ENCODE data around the gene SLC10A3.

The SLC10A3 gene

GRCh38 chrX:154483325-154483724 lies 7.1 kb downstream of the SLC10A3 start:
- DNase-seq (ENCODE audit: low read depth) = no peak

DNA sequence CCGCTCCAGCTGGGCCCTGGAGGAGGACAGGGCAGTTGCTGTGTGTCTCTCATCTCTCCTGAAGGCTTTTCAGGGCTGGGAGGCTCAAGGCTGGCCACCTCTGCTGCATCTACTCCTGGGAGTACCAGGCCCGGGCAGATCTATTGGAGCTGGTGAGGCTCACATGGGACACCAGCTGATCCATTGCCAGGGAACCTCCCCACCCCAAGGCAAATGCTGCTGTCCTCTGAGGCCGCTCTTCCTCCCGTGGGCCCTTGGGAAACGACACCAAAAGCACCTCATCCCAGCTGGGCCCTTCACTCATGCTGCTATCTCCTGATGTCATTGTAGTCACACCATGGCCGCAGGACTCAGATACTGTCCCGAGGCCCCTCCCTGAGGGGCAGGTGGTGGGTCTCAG lies 7.6 kb downstream of the SLC10A3 start:
- no peak for DNase-seq (ENCODE audit: low read depth)

DNA sequence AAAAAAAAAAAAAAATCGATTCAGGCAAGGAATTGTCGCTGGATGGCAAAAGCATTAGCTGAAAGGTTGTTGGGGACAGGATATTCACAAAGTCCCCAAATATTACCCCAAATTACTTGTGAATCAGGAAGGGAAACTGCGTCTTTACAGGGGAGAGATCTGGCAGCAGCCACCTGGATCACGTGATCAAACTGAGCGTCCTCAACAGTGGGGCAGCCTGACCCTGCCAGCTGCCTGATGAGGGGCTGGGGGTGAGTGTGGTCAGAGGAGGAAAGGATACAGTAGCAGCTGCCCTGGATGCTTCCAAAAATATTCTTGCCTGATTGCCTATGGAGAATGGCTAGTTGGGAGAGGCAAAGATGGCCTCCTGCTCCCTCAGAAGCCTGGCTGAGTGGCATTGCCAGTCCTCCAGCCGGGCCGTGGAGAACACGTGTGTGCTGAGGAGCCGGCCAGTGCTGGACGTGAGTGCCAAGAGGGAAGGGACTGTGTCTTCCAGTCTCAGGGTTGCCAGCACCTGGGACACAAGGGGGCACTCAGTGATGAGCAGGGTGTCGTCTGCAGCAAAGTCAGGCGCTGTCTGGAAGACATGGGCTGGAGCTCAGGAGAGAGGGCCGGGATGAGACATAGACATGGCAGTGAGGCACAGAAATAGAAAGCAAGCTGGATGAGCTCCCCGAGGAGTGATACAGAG lies 8.4 kb downstream of the SLC10A3 start:
- no peak for DNase-seq (ENCODE audit: low read depth)

- no peak for DNase-seq (ENCODE audit: low read depth)
Measured at GRCh38 chrX:154481195-154481594, 9.2 kb downstream of the SLC10A3 start.

GRCh38 chrX:154478728-154479622 lies 11.5 kb downstream of the SLC10A3 start, which contains the start of gene LAGE3:
TSS of gene LAGE3 (minus strand) at chrX:154479281. CDS start at chrX:154478915, 366 bp downstream.
- peak; percentile 75 for DNase-seq (ENCODE audit: low read depth)

GRCh38 chrX:154477891-154478477 lies 12.4 kb downstream of the SLC10A3 start:
- no peak for DNase-seq (ENCODE audit: low read depth)

GRCh38 chrX:154476821-154477220 lies 13.6 kb downstream of the SLC10A3 start:
- no peak for DNase-seq (ENCODE audit: low read depth)

GRCh38 chrX:154473683-154474082 lies 16.7 kb downstream of the SLC10A3 start:
- no peak for DNase-seq (ENCODE audit: low read depth)

- DNase-seq (ENCODE audit: low read depth) = no peak
Measured at GRCh38 chrX:154472685-154473632, 17.5 kb downstream of the SLC10A3 start.

GRCh38 chrX:154471839-154472684 lies 18.4 kb downstream of the SLC10A3 start:
- no peak for DNase-seq (ENCODE audit: low read depth)

- no peak for DNase-seq (ENCODE audit: low read depth)
Measured at GRCh38 chrX:154470914-154471568, 19.4 kb downstream of the SLC10A3 start.

DNA sequence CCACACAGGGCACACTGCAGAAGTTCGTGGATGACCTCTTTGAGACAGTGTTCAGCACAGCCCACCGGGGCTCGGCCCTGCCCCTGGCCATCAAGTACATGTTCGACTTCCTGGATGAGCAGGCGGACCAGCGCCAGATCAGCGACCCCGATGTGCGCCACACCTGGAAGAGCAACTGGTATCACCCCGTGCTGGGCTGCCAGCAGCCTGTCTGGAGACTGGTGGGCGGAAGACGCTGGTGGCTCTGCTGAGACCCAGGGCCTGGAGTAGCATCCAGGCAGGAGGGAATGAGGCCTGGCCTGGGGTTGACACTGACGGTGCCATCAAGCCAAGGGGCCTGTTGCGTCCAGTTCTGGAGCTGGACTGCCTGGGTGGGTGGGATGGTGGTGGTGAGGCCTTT lies 20.0 kb downstream of the SLC10A3 start:
- no peak for DNase-seq (ENCODE audit: low read depth)

GRCh38 chrX:154469880-154470279 lies 20.5 kb downstream of the SLC10A3 start:
- DNase-seq (ENCODE audit: low read depth) = no peak

DNA sequence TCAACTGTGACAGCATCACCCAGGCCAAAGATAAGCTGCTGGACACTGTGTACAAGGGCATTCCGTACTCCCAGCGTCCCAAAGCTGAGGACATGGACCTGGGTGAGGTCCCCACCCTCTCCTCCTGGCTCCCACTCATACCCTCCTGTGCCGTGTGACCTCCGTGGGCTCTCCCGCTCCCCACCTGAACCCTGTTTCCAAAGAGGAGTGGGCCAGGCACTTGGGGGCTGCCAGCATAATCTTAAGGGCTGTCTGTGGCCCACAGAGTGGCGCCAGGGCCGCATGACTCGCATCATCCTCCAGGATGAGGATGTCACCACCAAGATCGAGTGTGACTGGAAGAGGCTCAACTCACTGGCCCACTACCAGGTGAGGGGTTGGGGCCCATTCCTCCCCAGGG lies 21.3 kb downstream of the SLC10A3 start:
- DNase-seq (ENCODE audit: low read depth) = no peak

DNA sequence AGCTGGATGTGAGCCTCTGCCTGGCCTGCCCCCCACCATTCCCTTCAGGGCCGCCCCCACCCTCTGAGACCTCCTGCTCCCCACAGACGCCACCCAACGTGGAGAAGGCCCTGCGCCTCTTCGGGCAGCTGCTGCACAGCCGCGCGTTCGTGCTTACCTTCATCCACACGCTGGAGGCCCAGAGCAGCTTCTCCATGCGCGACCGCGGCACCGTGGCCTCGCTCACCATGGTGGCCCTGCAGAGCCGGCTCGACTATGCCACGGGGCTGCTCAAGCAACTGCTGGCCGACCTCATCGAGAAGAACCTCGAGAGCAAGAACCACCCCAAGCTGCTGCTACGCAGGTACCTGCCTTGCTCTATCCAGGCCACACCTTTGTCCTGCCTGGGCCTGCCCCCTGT lies 22.2 kb downstream of the SLC10A3 start:
- DNase-seq (ENCODE audit: low read depth) = no peak

DNA sequence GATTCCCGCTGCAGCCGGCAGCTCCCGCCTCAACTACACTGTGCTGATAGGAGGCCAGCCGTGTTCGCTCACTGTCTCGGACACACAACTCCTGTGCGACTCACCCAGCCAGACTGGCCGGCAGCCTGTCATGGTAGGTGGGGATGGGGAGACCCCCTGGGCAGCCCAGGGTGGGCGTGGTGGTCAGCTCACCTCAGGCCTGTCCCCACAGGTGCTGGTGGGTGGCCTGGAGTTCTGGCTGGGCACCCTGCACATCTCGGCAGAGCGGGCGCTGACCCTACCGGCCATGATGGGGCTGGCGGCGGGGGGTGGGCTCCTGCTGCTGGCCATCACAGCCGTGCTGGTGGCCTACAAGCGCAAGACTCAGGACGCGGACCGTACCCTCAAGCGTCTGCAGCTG lies 22.9 kb downstream of the SLC10A3 start:
- no peak for DNase-seq (ENCODE audit: low read depth)

DNA sequence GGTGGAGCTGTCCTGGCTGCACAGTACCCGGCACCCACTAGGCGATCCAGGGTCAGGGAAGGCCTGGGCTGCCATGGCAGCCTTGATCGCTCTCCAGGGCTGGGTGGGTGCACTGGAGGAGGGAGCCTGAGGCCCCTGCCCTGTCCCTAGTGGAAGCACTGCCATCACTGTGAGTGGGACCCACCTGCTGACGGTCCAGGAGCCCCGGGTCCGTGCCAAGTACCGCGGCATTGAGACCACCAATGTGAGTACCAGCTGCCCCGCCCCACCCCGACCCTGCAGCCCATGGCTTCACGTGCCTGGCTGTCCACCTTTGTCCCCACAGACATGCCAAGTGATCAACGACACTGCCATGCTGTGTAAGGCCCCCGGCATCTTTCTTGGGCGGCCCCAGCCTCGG lies 23.5 kb downstream of the SLC10A3 start:
- DNase-seq (ENCODE audit: low read depth) = no peak

DNA sequence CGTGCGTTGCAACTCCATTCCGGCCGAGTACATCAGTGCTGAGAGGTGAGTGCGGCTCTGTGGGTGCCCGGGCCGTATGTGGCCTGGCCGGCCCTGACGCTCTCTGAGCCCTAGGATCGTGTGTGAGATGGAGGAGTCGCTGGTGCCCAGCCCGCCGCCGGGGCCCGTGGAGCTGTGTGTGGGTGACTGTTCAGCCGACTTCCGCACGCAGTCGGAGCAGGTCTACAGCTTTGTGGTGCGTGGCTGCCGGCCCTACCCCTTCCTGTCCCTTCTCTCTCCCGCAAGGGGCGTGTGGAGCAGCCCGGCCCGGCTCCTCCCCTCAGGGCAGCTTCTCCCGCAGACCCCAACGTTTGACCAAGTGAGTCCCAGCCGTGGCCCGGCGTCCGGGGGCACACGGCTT lies 24.4 kb downstream of the SLC10A3 start:
- DNase-seq (ENCODE audit: low read depth) = no peak

DNA sequence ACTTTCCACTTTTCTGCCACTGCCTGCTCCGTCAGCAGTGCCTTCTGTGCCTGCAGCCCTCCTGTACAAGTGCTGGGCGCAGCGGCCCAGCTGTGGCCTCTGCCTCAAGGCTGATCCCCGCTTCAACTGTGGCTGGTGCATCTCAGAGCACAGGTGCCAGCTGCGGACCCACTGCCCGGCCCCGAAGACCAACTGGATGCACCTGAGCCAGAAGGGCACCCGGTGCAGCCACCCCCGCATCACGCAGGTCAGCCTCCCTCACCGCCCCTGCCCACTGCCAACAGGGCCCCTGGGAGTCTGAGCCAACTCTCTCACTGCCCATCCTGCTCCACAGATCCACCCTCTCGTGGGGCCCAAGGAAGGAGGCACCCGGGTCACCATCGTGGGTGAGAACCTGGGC lies 24.8 kb downstream of the SLC10A3 start:
- DNase-seq (ENCODE audit: low read depth) = no peak

DNA sequence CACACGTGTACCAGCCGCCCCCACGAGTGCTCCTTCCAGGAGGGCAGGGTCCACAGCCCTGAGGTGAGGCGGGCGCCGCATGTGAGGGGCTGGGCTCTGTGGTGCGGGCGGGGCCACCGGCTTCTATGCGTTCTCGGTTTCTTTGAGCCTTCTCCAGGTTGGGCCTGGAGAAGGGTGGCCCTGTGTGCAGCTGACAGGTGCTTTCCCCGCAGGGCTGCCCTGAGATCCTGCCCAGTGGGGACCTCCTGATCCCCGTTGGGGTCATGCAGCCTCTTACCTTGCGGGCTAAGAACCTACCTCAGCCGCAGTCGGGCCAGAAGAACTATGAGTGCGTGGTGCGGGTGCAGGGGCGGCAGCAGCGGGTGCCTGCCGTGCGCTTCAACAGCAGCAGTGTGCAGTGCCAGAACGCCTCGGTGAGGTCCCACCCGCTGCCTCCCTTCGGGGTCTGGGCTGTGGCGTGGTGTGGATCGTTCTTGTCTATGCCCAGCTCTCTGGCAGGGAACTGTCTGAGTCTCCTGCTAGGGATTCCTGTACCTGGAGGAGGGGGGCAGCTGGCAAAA lies 25.5 kb downstream of the SLC10A3 start:
- DNase-seq (ENCODE audit: low read depth) = no peak
